HG02938 (cell line): ENCODE results near the gene SPX.

Source experiments
- ATAC-seq: cut with Tn5 transposase; IDR thresholded peaks from one replicate; pipeline ENCODE4 v1.9.1; 2021; ENCODE audit warnings: mild to moderate bottlenecking, moderate library complexity; ENCODE audit not compliant: unreplicated experiment

SPX gene, protein sequence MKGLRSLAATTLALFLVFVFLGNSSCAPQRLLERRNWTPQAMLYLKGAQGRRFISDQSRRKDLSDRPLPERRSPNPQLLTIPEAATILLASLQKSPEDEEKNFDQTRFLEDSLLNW

DNA sequence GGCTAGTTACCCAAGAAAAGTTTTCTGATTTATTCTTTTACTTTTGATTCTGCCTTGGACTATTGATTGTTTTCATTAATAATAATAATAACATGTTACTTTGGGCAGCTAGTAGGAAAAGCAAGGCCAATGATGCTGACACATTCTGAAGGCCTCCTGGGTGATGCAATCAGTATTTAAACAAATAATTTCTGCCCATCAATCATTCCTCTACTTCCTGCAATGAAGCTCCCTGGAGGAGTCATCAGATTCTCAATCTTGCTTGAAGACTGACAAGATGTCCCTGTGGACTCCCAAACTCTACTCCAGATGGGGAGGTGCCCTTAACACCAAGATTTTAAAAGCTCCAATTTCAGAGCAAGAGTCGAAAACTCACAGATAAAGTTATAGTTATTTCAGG is at the start of gene SPX:
Gene SPX, plus strand, starts transcription at position 244 of the 400 bp plus-strand sequence. CDS start 177 bp downstream, outside the sequence.
- no peak for ATAC-seq

DNA sequence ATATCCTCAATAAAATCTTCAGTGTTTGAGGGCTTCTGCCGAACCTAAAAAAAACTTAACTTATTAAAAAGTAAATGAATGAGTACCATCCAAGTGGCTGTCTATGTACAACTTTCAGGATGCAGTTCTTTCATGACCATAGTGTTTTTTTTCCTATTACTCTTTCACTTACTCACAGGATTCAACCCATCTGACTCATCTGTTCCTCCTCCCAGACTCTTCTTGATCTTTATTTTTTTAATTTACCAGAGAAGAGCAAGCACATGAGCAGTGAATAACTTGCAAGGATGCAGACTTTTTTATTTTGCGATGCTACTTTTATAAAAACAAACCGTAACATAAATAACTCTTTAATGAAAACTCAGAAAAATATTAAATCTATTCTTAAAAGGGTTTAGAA is 49.1 kb upstream of the SPX start:
- no peak for ATAC-seq

DNA sequence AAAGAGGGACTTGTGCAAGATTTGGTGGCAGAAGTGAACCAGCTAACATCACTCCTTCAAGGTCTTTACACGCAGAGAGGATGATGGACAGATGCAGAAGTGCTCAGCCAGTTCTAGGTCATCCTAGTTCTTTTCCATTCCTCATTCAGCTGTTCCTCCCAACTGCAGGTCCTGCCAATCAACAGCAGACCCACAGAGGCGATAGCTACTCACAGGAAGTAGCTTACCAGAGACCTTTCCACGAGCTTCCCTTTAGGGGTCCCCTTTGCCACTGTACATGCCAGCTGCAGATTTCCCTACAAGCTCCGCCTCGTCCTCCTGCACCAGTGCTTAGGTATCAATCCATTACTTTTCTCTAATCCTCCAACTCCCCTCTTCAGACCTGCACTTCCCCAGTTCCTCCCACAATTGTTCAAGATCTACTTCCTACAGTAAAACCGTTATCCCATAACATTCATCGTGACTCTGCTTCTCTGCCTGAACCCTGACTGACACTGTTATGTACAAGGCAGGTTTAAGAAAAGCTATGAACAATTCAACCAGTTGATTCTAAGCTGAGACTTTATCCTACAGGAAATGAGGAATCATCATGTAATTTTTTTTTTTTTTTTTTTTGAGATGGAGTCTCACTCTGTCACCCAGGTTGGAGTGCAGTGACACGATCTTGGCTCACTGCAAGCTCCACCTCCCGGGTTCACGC is 47.2 kb upstream of the SPX start:
- no peak for ATAC-seq

DNA sequence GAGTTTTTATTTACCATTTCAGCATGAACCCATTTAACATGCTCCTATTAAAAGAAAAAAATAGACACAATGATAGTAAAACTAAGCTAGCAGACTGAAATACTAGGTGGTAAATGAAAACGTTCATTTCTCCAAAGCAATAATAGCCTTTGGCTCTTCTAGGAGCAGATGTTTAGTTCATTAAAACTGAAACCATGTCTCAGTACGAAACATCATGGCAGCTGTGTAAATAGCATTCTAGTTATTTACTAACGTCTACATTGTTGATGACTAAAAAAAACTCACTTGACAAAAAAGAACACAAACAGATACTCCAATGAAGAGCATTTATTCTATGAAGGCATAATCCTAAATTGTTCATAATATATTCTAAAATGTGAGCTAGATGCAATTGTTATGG is 42.6 kb upstream of the SPX start:
- no peak for ATAC-seq

DNA sequence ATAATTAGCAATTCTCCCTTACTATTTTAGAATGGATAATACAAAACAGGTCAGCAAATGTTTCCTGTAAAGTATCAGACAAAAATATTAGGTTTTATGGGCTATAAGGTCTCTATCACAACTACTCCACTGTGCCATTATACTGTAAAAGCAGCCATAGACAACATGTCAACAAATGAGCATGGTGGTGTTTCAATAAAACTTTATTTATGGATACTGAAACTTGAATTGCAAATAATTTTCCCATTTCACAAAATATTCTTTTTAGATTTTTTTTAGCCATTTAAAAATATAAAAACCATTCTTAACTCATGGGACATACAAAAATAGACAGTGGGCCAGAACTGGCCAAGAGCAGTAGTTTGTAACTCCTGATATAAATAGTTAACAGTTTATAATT is 40.1 kb upstream of the SPX start:
- no peak for ATAC-seq

DNA sequence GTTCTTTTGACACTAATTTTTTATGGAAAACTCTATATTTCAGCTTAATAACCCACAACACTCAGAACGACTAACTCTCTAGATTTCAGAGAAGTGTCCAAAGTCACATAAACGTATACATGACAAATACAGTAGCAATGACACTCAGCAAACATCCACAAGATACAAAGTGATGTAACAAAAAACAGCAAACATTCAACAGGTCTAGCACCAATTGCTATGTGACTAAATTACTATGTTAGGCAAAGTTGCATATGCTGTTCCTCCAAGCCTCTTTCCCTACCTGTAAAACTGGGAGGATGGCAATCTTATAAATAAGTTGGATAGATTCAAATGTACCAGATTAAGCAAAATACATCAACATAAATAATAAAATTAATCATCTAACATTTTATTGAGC is 26.3 kb upstream of the SPX start:
- no peak for ATAC-seq

DNA sequence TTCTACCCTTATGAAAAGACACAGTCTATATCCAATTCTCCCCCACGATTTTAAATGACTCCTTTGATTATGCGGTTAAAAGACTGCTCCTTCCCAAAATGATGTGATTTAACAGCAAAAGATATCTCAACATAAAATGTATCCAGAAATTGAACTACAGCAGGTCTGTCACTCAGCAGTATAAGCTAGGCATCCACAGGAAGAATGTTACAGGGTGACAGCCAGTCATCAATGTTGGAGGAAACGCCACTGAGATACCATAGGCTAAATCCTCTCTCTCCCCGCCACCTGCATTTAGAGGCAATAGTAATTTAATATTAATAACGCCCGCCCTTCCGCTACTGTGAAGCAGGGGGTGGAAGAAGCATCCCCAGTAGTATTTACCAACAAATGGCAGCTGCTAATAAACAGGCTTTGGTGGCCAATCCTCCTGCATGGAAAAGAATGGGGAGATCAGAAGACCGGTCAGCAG is 25.3 kb upstream of the SPX start:
- ATAC-seq = peak; percentile 0

DNA sequence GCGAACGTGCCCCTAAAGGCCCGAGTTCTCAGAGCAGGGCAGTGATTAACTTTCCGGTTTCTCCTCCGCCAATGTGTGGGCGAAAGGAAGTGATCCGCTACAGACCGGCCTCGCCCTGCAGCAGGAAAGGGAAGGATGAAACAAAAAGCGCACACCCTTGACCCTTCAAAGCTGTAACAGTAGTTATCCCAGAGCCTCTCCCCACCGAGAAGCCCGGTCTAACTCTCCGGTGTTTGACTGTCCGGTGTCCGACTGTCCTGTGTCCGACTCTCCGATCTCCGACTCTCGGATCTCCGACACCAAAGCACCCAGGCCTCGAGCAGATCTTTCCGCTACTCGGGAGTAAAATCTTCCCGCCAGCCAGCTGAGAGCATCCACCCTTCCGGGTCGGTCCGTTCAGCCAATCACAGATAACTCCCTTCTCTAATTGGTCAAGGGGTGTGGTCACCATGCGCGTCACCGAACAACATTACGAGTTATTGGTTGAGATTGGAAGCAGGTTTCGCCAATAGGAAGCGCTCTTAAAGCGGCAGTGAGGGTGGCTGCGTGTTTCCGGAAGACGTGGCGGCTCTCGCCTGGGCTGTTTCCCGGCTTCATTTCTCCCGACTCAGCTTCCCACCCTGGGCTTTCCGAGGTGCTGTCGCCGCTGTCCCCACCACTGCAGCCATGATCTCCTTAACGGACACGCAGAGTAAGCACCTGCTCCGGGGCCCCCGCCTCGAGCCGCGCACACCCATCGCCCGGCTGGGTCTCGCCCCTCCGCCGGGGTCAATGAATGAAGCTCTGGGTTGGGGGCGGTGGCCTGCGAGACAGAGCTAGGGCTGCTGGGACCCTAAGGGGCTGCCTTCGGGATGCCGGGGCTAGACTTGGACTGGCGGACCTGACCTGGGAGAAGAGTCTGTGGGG is 24.6 kb upstream of the SPX start, which contains the start of the genes GOLT1B and RECQL:
Gene GOLT1B, plus strand, starts transcription at position 532 of the 906 bp plus-strand sequence. Its CDS starts 135 bp downstream, at position 667.
Gene RECQL, minus strand, starts transcription at position 378 of the 906 bp plus-strand sequence. CDS start 2,065 bp downstream, outside the sequence.
- peak; percentile 99 for ATAC-seq

DNA sequence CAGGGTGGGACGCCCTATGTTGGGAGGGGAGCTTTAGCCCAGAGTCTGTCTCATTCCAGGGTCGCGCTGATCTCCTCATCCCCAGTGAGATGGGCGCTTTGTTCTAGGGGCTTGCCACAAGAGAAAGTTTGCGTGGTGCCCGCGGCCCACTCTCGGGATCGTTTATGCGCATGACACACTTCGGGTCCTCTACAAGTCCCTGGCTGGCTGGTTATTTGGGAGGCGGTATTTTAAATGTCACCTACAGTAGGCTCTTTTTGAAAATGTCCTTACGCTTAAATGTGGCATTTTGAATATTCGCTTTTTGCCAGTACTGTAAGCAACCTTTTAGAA is 24.0 kb upstream of the SPX start:
- ATAC-seq = peak; percentile 8

DNA sequence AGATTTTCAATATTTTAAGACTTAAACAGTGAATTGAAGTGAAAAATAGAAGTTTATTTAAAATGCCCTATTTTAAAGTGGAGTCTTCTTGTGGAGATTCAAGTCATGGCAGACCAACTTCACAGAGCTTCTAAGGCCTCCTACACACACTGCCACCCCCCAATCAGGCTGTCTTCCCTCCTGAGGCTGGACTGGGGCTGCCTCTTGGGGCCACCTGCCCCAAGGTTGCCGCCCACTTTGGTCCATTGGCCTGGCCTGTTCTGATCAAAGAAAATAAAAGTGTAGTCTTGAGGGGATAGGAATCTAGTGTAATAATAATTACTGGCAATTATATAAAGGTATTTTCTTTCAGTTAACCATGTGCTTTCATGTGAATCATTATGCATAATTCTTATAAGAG is 23.2 kb upstream of the SPX start:
- no peak for ATAC-seq

DNA sequence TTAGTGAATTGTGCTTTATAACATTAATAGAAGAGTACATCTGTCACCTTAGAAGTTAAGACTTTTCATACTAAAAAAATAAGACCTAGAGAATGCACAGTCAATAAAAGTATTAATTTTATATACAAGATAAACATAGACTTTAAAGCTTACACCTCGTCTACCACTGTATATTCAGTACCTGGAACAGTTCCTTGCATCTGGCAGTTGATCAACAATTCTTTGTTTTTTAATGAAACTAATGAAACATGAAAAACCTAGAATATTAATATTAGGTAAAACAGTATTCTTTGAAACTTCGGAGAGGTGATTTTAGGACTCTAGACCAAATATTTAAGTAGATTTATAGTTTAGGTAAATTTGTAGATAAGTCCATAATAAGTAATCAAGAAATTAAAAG is 20.2 kb upstream of the SPX start:
- no peak for ATAC-seq

DNA sequence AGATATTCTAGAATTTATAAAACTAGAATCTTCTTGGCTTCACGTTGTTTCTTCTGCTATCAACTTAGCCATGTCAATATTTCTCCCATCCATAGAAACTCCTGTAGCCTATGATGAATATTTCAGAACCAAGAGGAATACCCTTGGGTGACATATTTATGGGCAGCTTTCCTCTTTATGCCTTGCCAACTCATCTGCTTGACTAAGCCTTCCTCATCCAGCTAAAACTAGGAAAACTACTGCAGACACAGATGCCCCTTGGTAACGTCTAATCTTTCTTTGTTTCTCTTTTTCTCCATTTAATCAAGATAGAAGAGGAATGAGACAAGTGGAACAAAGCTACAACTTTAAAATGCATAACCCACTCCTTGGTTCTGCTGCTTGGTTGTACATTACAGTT is 18.2 kb upstream of the SPX start:
- no peak for ATAC-seq

DNA sequence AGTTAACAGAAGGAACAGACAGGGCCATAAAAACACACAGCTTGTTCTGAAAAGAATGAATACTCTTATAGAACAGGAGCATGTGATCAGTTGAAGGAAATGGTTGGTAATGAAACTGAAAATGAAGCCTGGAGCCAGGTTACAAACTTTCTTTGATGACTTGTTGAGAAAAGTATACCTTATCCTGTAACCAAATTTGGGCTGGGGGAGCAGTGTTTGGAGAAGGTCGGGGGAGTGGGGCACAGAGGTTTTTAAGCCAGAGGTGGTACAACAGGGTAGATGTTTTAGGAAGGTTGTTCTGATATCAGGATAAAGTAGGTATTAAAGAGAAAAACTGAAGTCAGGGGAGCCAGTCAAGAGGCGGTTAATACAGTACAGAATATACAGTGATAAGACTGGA is 16.3 kb upstream of the SPX start:
- ATAC-seq = peak; percentile 98

DNA sequence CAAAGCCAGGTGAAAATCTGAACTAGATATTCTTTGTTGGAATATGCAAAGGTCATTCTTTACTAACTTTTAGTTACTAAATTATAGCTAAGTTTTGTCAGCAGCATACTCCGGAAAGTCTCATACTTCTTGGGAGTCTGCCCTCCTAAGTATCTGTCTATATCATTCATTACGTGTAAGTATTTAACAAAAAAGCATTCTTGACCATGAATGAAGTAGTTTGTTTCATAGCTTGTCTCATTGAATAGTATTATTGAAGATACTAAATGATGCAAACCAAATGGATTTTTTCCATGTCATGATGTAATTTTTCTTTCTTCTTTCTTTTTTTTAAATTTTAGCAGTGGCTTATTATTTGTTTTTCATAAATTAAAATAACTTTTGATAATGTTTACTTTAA is 9.8 kb upstream of the SPX start:
- ATAC-seq = no peak

DNA sequence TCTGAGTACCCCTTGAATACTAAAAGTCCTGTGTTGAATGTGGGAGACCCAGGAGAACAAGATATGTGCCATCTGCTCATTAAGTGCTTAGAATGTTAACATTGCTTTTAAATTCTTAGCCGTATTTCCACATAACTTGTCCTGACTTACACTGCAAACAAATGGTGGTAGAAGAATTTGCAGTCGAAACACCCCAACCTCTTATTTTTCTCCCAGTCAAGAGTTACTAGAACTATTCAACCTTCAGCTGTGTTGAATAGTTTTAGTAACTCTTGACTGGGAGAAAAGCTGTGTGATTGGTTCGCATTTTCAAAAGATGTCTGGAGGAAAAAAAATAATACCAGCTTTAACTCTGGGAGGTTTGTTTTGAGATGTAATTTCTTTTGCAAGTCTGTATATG is 7.6 kb upstream of the SPX start:
- no peak for ATAC-seq

DNA sequence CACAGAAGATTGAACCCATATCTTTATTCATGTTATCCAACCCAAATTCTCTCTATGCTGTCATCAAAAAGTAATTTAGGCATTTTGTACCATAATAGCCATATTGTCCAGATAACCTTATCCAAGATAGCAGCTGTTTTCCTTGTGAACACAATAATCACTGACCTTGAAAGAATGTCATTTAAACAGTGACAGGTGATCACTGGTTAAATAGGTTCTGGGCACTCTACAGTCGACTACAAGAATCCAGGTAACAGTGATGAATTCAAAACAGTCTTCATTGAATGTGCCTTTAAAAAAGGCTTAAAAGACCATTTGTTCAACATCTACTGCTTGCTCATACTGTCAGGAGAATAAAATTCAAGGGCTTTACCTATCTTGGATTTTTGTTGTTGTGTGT is 4.6 kb upstream of the SPX start:
- ATAC-seq = no peak

DNA sequence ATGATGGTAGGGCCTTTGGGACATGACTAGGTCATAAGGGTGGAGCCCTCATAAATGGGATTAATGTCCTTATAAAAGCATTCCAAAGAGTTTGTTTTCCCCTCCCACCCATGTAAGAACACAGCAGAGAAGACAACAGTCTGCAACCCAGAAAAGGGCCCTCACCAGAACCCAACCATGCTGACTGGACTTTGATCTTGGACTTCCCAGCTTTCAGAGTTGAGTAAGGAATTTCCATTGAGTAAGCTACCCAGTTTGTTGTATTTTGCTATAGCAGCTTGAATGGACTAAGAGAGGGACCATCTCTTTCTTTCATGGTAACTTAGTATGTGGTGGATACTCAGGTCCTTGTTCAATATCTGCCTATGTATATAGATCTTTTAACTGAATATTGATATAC is 2.9 kb upstream of the SPX start:
- ATAC-seq = no peak

DNA sequence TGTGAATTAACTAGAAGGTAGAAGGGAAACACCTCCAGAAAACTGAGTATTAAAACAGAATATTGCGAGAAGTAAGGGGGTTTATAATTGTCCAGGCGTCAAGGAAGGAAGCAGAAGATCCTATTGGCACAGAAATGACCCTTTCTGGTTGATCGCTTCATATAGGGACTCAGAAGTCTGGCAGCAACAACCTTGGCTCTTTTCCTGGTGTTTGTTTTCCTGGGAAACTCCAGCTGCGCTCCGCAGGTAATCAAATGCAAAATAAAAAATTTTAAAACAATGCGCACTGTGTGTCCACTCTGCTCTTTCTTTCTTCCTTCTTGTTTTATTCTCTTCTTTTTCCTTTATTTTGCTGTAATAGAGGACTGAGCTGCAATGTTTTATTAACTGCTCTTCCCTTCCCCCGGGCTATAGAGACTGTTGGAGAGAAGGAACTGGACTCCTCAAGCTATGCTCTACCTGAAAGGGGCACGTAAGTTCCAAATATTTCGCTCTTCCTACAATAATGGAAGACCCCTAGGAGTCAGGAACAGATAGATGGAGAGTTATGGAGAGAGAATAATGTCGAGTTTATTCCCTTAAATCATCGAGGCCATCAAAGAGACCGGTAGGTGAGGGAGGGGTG is 737 bp downstream of the SPX start:
- no peak for ATAC-seq

DNA sequence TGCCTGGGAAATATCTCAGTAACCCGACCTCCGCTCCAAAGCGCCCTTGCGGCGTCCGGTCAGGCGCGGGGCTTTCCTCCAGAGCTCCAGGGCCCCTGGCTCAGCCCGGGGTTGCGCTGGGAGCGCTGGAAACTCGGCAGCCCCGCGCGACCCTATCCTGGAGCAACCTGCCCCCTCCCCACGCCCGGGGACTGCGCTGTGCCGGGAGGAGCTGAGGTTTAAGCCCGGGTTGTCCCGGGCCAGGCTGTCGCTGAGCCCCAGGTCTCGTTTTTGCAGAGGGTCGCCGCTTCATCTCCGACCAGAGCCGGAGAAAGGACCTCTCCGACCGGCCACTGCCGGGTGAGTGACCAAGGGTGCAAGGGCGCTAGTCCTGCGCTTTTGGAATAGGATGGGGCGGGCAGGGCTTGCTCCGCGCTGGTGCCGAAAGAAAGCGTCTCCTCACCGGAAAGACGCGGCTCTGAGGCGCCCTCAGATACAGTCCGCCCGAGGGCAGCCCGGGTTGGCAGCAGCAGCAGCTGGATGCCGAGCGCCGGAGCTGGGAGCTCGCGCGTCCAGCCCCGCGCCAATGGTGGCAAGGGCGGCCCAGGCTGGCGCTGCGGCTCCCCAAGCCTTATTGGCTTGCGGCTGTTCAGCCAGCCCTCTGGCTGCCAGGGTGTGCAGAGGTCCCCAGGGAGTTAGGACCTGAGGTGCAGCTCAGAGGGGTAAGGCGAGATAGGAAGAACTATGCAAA is 1.5 kb downstream of the SPX start:
- ATAC-seq = peak; percentile 77

DNA sequence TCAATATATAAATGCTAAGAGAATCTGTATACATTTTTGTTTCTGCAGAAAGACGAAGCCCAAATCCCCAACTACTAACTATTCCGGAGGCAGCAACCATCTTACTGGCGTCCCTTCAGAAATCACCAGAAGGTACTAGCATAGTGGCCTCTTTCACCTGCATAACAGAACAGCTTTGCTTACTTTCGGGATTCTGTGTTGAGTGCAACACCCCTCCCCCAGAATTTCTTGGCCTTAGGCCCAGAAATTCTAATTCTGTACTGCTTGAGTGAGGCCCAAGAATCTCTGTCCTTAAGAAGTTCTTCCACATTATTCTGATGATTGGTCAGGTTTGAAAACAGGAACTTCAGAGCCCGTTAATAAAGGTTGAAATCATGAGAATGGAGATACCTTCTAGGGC is 2.9 kb downstream of the SPX start:
- ATAC-seq = no peak

DNA sequence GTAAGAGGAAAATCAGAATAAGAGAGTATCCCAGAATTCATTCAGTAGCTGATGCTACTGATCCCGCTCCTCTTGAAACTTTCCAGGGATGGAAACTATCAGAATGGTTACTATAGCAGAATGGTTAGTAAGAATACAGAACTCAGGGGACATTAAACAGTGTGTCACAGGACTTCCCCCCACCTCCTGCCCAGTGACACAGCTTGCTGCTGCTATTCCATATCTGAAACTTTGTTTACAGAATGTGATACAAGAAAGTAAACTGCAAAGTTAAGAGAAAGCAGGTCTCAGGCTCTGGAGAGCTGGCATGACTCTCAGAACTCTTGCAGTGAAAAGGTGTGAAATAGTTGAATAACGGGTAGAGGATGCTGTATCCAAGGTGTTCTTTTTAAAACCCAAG is 3.4 kb downstream of the SPX start:
- ATAC-seq = no peak
